T-helper 2 cell (primary cell): ENCODE results near the gene SCGB1C2.
"Not testable (repeated sequence)": the region's sequence is repeated elsewhere in the genome, so short reads cannot be mapped to it uniquely, and the experiment has no call there.

ENCODE experiments used
- DNase-seq, 5 experiments: peaks; one replicate each; pipeline versions ENCODE4 v3.0.0 to v3.0.0-alpha.2; 2012 to 2022
- total RNA-seq, 2 donors: gene quantifications; one replicate each; lab custom pipeline; 2026; lab: John Stamatoyannopoulos, UW

The SCGB1C2 gene
- 0 reads per million in 2 donors for total RNA-seq

DNA sequence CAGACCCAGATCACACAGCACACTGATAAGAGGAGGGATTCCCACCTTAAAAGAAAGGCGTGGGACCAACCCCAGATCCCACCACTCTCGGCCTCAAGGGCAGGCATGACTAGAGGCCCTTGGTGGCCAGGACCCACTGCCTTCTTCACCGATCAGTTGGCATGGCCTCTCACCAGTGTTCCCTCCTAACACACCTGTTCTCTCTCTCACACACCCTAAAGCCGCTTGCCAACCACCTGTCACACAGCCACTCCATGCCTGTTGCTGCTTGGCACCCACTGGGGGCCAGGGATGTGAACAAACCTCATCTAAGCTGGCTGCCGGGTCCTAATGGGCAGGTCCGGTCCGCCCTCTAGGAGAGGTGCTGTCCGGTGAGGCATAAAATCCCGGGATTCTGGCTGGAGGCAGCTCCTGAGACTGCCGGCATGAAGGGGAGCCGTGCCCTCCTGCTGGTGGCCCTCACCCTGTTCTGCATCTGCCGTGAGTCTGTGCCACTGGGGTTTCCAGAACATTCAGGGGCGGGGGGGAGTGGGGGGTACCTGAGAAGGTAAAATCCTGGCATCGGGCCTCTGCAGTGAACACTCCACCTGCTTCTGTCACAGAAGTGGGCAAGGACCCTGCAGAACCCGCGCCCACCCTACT, at the start of gene SCGB1C2:
Gene SCGB1C2, plus strand, starts transcription at position 404 of the 642 bp plus-strand sequence. Its CDS starts 22 bp downstream, at position 426.
- DNase-seq = not testable (repeated sequence)

DNA sequence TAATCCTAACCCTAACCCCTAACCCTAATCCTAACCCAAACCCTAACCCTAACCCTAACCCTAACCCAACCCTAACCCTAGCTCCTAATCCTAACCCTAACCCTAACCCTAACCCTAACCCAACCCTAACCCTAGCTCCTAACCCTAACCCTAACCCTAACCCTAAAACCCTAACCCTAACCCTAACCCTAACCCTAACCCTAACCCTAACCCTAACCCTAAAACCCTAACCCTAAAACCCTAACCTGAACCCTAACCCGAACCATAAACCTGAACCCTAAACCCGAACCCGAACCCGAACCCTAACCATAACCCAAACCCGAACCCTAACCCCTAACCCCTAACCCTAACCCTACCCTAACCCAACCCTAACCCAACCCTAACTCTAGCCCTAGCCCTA, 24.3 kb upstream of the SCGB1C2 start:
- not testable (repeated sequence) for DNase-seq

DNA sequence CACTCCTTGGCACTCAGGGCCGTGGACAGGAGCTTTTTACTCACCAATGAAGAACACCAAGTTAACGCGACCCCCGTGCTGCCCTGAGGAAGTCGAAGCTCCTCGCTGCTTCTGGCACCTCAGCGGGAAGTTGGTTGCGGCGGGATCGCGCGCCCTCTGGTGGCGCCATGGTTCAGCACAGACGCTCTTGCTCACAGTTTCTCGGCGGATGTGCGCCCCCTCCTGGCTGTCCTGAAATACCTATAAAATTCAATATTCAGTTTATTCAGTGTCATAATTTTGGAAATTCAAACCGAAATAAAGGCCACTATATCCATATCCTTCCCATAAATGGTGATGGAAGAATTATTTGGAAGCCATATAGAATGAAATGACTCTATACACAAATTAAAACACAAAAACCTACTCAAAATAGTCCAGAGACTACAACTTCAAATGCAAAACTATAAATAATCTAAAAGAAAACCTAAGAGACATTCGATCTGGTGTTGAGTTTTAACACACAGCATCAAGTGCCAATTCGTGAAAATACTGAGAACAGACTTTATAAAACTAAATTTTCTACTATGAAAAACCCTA, 18.9 kb upstream of the SCGB1C2 start:
- DNase-seq = peak in 2 of 5 experiments; percentile 54 to 55

DNA sequence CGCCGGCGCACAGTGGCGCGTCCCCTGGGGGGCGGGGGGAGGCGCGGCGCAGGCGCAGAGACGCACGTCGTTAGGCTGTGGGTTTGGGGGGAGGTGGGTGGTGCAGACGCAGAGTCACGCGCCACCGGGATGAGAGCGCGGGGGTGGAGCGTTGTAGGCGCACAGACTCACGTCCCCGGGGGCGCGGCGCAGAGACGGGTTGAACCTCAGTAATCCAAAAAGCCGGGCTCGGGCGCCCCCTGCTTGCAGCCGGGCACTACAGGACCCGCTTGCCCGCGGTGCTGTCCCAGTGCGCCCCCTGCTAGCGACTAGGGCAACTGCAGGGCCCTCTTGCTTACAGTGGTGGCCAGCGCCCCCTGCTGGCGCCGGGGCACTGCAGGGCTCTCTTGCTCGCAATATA, 3.4 kb upstream of the SCGB1C2 start:
- DNase-seq = not testable (repeated sequence)

DNA sequence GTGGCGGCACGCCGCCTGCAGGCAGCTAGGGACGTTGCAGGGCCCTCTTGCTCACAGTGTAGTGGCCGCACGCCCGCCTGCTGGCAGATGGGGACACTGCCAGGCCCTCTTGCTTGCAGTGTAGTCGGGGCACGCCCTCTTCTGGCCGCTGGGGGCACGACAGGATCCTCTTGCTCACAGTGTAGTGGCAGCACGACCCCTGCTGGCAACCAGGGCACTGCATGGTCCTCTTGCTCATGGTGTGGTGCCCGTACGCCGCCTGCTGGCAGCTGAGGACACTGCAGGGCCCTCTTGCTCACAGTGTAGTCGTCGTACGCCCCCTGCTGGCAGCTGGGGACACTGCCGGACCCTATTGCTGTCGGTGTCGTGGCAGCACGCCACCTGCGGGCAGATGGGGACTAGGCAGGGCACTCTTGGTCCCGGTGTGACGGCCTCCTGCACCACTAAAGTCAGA, 3.0 kb upstream of the SCGB1C2 start:
- peak in 1 of 5 experiments; percentile 32 for DNase-seq

DNA sequence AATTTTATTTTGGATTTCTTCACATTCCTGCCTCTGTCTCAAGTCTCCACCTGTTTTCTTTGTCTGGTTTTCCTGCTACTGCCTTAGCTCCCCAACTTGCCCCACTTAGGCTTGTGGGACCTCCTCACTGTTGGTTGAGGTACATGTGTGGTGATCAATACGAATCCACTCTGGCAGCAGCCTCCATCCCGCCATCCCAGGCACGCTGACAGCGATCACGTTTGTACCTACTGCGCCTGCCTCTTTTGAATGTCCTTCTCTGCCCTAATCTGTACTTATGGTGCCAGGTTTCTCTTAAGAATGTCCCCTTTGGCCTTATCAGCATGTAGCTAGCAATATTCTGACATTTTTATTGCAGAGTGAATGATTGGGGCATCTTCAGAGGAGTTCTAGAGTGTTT, 2.3 kb upstream of the SCGB1C2 start:
- not testable (repeated sequence) for DNase-seq

DNA sequence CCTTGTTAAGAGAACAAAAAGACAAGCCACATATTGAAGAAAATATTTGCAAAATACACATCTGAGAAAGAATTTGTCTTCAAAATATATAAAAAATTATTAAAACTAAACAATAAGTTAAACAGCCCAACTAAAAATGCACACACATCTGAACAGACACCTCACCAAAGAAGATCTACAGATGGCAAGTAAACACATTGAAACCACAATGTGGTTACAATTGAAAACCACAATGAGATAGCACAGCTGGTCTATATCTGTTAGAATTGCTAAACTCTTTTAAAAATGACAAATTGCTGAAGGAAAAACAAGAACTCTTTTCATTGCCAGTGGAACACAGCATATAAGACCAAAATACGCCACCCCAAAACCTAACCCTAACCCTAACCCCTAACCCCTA, 1.5 kb upstream of the SCGB1C2 start:
- DNase-seq = not testable (repeated sequence)

DNA sequence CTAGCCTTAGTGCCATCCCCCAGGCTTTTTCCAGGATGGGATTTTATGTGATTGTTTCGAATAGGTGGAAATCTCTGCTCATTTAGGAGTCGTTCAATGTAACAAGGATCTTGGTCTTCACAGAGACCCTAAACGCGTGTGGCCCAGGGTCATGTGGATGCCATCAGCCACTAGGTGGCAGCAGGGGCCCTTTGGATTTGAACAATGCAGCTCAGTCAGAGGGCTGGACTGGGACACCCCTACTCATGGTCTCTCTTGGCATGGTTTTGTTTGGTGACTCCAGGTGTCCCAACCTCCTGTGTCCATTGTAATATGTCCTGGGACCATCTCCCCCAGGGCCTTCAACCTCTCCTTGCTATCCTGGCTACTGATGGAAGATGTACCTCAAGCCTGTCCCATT, 838 bp upstream of the SCGB1C2 start:
- DNase-seq = peak in 4 of 5 experiments; percentile 45 to 69 (median 63)

DNA sequence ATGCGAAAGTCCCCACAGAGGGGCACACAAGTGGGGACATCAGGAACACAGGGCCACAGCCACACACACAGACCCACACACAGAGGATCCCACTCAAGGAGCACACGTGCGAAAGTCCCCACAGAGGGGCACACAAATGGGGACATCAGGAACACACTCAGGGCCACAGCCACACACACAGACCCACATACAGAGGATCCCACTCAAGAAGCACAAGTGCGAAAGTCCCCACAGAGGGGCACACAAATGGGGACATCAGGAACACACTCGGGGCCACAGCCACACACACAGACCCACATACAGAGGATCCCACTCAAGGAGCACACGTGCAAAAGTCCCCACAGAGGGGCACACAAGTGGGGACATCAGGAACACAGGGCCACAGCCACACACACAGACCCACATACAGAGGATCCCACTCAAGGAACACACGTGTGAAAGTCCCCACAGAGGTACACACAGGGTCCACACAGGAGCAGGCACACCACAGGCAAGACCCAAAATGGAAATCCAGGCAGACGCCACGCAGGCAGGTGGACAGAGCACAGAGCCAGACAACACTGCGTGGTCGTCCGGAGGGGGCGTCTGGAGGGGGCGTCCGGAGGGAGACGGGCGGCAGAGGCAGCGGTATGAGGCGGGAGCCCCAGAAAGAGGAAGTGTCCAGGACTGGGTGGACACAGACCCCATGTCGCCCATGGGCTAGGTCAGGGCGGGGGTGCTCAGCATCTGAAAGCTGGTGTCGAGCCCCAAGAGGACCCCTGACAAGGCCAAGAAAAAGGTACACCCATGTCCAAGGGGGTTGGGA, 2.2 kb downstream of the SCGB1C2 start:
- not testable (repeated sequence) for DNase-seq

DNA sequence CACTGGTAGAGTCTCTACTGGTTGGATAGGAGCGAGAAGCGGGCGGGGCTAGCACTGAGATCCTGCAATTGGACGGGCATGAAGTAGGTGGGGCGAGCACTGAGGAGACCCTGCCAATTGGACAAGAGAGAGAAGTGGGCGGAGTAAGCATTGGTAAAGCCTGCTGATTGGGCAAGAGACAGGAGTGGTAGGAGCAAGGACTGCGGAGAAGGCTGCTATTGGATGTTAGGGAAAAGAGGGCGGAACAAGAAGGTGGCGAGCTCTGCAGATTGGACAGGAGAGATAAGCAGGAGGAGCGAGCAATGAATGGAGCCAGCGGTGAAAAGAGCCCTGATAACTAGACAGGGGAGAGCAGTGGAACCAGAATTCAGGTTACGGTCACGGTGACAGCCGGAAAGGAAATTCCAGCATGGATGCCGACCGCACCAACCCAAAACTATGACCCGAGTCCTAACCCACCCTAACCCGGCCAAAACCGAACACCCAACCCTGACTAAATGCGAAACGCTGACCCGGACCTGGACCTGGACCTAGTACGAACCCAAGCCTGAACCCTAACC, 4.8 kb downstream of the SCGB1C2 start:
- DNase-seq = peak in 1 of 5 experiments; percentile 61

DNA sequence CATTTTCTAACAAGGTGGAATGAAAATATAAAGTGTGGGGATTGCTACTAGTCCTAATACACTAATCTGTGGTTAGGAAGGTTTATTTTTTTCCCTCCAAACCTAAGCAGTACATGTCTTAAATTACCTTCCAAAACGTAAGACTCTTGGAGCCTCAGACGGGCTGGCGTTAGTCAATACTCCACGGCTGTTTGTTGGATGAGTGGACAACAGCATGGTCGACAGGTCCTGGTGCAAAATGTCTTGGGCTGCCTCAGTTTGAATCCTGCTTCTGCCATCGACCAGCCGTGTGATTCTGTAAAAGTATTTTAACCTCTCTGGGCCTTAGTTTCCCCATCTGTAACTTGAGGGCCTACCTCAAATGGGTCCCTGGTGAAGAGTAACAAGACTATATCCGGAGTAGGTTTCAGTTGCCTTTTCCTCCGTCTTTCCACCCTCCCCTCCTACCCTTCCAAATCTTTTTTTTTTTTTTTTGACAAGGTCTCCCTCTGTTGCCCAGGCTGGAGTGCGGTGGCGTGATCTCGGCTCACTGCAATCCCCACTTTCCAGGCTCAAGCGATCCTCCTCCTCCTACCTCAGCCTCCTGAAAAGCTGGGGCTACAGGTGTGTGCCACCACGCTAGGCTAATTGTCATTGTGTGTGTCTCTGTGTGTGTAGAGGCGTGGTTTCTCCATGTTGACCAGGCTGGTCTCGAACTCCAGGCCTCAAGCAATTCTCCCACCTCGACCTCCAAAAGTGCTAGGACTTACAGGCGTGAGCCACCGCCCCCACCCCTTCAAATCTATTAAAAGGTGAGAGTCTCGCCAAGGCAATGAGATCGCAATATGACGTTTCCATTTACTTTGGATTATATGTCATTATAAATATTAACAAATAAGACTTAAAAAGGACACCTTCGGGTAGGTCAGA, 5.8 kb downstream of the SCGB1C2 start:
- no peak for DNase-seq

DNA sequence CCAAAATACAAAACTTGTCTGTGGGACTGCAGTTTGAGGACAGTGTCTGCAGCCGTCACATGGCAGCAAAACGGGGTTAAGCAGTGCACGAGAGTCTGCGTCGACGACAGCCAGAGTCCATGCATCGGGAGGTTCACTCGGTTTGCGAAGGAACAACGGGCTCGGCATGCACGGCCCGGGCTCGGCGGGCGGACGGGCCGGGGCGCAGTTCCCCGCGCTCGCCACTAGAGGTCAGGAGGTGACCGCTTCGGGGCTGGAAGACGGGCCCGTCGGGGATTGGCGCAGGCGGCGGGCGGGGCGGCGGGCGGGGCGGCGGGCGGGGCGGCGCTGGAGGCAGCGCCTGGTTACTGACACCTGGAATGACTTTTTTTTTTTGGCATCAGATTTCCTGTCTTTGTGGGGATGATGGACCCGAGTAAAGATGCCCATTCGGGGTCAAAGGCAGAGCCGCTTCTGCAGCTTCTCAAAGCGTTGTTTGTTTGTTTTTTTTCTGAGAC, 6.5 kb downstream of the SCGB1C2 start:
- DNase-seq = peak; percentile 65 to 82 (median 74)

DNA sequence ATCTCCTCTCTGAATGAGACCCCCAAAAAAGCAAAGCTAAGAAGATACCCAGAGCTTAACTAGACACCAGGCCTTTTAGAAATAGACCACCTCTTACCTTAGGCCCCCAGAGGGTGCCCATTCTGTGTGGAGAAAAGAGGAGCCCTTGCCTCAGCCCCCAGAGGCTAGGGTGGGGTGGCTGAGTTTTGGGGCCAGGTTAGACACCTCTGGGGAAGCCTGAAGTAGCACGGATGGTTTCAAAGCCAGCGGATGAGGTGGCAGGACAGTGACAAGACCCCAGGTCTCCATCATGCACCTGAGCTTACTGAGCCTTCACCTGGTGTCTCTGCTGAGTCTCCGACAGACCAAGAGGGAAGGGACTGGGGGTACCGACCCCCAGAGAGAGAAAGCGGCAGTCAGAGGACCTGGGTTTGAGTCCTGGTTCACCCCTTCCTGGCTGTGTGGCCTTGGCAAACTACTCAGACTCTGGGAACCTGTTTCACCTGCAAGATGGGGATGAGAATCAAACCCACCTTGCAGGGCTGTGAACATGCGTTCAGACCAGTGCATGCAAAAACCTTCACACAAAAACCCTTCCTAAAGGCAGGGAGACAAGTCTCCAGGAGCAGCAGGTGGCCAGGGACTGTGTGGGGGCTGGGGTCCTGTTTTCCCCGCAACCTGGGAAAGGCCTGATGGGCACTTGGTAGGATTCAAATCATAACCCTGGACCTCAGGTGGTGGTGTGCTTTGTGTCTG, 7.7 kb downstream of the SCGB1C2 start:
- DNase-seq = no peak

DNA sequence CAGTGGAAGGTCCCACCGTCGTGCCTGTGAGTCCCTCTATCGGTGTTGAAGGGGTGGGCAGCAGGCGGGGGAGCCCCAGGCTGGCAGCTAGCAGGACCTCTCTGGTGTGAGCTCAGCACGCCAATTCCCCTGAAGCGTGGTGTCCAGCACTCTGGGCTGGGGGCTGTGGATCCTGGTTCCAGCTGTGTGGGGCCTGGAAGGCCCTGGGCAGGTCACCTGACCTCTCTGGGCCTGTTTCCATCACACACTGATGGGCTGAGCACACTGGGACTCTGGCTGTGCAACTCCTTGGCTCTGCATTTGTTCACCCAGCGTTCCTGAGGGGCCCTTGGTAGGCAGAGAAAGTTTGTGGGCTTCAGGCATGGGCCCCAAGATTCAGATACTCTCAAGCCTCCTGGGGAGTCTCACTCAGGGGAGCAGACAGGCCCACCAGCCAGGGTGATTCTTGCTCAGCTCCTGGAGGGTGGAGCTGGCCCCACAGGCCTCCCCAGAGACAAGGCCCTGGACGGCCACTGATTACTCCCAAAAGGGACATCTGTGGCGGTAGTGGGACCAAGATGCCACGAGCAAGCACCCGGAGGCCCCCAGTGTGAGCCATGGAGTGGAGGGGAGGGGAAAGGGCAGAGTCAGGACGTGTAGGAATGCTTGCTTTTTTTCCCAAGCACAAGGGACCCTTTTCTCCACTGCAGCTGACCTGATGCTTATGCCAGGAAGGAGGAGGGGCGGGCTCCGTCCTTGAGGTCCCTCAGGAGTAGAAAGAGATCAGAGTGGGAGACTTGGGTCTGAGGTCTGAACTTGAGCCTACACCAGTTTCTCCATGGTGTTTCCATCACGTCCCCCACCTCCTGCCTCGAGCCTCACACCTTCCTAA, 8.5 kb downstream of the SCGB1C2 start:
- DNase-seq = no peak

DNA sequence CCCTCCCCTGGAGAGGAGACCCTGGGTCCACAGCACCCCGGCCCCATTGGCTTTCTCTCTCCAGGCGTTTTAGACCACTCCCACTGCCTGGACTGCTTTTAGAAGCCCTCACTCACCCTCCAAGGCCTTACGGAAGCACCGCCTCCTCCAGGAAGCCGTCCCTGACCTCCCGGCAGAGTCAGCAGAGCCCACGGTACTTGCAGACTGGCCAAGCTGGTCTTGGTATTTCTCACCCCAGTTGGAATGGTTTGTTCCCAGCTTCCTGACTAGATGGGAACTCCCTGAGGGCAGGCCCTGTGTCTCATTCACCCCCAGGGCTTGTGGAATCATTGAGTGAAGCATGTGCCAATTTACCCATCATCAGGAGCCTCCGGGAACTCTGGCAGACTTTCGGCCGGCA, 9.2 kb downstream of the SCGB1C2 start:
- no peak for DNase-seq

DNA sequence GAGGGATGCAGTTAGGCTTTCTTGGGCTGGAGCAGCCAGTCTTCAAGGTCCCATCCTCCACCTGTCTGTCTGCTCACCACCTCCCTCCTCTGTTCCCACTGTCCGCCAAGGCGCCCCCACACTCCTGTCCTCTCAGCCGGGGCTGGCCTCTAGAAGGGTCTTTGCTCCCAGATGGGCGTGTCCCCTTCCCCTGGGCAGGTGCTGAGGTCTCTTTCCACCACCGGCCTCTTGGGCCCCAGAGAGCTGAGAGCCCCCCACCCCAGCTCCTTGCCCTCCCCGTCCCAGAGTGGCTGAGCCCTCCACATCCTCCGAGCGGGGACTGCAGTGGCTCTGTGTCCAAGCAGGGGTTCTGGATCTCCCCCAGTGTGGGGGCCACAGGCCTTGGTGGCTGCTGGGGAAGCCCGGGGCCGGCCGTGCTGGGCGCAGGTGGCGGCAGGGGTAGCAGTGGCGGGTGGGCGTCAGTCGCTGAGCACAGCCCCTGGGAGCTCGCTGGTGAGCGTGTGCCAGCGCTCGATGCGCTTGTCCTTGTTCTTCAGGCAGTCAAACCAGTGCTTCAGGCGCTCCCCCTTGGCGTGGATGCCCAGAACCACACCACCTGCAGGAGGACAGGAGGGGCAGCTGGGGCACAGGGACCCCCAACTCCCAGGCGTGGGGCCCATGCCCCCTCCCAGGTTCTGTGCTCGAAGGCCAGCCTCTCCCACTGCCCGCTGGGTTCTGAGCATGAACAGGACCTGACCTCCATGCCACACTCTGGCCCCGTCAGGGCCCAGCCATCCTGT, 9.8 kb downstream of the SCGB1C2 start:
- DNase-seq = no peak

DNA sequence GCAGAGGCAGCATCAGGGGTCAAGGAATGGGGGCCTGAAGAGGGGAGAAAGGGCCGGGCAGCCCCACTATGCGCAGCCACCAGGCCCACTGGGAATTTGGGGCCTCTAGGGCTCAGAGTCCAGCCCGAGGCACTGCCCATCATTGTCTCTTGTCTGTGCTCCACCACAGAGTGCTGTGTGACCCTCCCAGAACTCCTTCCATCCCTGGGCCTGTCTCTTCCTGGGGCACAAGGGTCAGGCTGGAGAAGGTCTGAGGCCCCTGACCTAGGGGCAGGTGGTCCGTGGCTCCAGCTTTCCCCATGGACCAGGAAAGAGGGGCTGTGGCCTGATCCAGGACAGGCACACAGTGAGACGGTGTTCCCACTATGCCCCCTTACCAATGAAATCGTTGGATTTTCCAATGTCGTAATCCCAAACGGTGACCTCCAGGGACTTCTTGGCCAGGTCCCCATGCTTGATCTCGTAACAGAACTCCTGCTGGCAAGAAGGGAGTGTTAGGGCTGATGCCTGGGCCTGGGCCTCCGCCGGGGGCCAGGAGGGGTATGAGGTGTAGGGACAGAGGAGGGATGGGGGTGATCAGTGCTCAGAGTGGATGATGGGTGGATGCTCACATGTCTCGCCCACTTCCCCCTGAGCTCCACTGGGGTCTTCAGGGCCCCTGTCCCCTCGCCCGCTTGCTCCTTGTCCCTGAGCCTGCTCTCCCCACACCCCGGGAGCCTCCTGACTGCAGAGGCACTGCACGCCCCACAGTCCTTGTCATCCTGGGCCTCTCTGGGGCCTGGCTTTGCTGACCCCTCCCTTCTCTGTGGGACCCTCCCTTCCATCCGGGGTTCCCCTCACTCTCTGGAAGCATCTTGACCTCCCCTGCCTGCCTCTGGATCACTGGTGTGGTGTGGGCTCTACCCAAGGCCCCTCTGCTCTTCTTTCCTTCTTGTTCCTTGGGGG, 10.7 kb downstream of the SCGB1C2 start:
- no peak for DNase-seq

DNA sequence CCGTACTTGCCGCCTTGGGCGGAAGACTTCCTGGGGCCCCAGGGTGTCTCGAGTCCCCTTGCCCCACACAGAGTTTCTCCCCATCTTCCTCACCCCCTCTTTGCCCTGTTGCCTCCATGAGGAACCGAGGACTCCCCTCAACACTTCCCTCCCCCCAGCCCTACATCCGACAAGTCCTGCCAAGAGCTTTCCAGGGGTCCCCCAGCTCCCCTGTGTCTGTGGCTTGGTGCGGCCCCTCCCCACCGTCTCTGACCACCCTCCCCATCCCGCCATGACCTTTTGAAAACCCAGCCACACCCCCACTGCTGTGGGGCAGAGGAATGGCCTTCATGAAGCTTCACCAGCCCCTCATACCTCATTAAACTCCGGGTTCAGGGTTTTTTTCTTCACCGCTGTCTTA, 11.4 kb downstream of the SCGB1C2 start:
- DNase-seq = no peak
